SK-N-SH treated with all-trans-retinoic acid at 6 μM for 48 hours (cell line): Measurements from ENCODE around the gene ARHGAP24.

Experiments used
- CSDC2 ChIP-seq: fragments of 250-450 bp; sonication (Bioruptor Pico); IDR thresholded peaks from 2 replicates; pipeline ENCODE4 v1.5.0; 2020; ENCODE audit warnings: mild to moderate bottlenecking, moderate library complexity
- CSRNP3 ChIP-seq: fragments of 250-450 bp; sonication (Bioruptor Pico); IDR thresholded peaks from 2 replicates; pipeline ENCODE4 v1.5.1; 2021; ENCODE audit warnings: mild to moderate bottlenecking, moderate library complexity
- TOX ChIP-seq: fragments of 250-450 bp; sonication (Bioruptor Pico); IDR thresholded peaks from 2 replicates; pipeline ENCODE4 v1.8.0; 2021; ENCODE audit warnings: mild to moderate bottlenecking, moderate library complexity, borderline replicate concordance
- ZFP3 ChIP-seq: fragments of 250-450 bp; sonication (Bioruptor Pico); IDR thresholded peaks from 2 replicates; pipeline ENCODE4 v1.5.0; 2020; ENCODE audit warnings: mild to moderate bottlenecking, moderate library complexity
- ZNF70 ChIP-seq: fragments of 450-650 bp; formaldehyde crosslinking; IDR thresholded peaks from 2 replicates; pipeline ENCODE4 v1.5.0; 2020; ENCODE audit warnings: mild to moderate bottlenecking, moderate library complexity

DNA sequence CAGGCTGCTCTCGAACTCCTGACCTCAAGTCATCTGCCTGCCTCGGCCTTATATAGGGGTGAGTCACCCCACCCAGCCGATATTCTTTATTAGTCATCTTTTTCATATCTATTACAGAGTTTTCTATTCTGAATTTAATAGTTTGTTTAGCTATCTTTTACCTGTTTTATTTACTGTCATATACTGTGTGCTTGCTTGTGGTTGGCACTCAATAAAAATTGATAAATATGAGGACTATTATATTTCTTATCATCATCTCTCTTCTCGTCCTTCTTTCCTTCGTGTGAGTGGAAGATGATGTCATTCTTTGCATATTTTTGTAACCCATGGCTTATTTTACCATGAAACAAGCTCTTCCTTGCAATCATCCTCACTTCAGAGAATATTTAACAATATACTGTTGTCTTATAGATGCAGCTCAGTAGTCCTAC lies 265.5 kb downstream of the ARHGAP24 start:
- TF ChIP-seq CSDC2 (CRISPR knock-in tag) (no peak), ZFP3 (CRISPR knock-in tag) (no peak), TOX (CRISPR knock-in tag) (no peak), ZNF70 (CRISPR knock-in tag) (no peak), CSRNP3 (no peak)
